ENCODE measurements around the gene KCNT2.

GRCh38 chr1:196209983-196210382 is 398.3 kb downstream of the KCNT2 start:
- TF ChIP-seq CTCF (IDR thresholded peaks at IDR 0.05; ENCODE audit: poor library complexity, severe bottlenecking) (no peak), RAD21 (conservative IDR thresholded peaks at IDR 0.05) (no peak), SMC3 (conservative IDR thresholded peaks at IDR 0.05; ENCODE audit: poor library complexity) (no peak)

Measured in neural cell (in vitro differentiated cells).